ENCODE results near the gene DRAXIN.

DNA sequence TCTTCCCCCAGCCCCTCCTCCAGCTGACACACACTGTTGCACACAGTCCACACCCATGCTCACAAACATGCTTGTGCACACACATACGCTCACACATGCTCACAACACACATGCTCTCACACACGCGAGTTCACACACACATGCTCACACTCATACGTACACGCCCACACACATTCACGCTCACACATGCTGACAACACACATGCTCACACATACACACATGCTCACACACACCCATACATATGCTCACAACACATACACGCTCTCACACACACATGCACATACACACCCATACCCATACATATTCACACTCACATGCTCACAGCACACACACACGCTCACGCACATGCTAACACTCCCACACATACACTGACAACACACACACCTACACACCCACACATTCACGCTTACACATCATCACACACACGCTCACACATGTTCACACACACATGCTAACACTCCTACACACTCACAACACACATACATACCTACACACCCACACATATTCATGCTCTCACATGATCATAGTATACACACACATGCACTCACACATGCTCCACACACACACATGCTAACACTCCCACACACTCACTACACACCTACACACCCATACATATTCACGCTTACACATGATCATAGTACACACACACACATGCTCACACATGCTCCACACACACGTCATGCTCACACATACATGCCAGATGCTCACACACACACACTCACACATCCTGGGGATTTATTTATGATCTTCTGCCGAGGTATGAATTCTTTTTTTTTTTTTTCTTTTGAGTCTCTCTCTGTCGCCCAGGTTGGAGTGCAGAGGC, 10.7 kb downstream of the DRAXIN start:
- TF ChIP-seq, protein P1, sequence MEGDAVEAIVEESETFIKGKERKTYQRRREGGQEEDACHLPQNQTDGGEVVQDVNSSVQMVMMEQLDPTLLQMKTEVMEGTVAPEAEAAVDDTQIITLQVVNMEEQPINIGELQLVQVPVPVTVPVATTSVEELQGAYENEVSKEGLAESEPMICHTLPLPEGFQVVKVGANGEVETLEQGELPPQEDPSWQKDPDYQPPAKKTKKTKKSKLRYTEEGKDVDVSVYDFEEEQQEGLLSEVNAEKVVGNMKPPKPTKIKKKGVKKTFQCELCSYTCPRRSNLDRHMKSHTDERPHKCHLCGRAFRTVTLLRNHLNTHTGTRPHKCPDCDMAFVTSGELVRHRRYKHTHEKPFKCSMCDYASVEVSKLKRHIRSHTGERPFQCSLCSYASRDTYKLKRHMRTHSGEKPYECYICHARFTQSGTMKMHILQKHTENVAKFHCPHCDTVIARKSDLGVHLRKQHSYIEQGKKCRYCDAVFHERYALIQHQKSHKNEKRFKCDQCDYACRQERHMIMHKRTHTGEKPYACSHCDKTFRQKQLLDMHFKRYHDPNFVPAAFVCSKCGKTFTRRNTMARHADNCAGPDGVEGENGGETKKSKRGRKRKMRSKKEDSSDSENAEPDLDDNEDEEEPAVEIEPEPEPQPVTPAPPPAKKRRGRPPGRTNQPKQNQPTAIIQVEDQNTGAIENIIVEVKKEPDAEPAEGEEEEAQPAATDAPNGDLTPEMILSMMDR (IDR thresholded peaks at IDR 0.05; ENCODE audit: low read depth, low read length), result no peak
- TF ChIP-seq EZH2phosphoT487 (IDR thresholded peaks at IDR 0.05; ENCODE audit: low read depth), result no peak
